HG02642 (cell line): ENCODE measurements around the gene EFCAB8.
"Not testable (repeated sequence)": the region's sequence is repeated elsewhere in the genome, so short reads cannot be mapped to it uniquely, and the experiment has no call there.

ENCODE experiments used
- ATAC-seq: cut with Tn5 transposase; IDR thresholded peaks from one replicate; pipeline ENCODE4 v1.9.1; 2021; ENCODE audit warnings: mild to moderate bottlenecking; ENCODE audit not compliant: unreplicated experiment, poor library complexity

The EFCAB8 gene

GRCh38 chr20:32943490-32944052 lies 84.8 kb downstream of the EFCAB8 start:
- no peak for ATAC-seq

GRCh38 chr20:32945710-32946221 lies 87.0 kb downstream of the EFCAB8 start:
- ATAC-seq, result no peak

GRCh38 chr20:32946629-32947028 lies 87.9 kb downstream of the EFCAB8 start:
- no peak for ATAC-seq

- not testable (repeated sequence) for ATAC-seq
These were observed 91.8 kb downstream of the EFCAB8 start for GRCh38 chr20:32950539-32950938.

DNA sequence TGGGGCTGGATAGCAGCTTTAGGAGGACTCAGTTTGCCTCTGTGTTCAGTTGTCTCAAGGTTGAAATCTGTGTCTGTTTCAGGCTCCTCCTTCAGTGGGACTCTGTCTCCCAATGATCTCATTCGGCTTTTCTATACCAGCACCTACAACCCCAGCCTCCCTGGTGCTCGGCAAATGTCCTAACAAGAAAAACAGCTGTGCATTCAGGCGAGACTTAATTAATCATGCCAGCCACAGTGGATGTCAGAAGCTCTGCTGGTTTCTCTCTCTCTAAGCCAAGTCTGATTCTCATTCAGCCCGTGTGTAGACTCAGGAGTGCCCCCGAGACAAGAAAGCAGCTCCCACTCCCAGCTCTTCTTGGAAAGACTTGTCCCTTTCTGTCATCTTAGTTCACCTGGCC lies 98.7 kb downstream of the EFCAB8 start:
- ATAC-seq, result no peak

DNA sequence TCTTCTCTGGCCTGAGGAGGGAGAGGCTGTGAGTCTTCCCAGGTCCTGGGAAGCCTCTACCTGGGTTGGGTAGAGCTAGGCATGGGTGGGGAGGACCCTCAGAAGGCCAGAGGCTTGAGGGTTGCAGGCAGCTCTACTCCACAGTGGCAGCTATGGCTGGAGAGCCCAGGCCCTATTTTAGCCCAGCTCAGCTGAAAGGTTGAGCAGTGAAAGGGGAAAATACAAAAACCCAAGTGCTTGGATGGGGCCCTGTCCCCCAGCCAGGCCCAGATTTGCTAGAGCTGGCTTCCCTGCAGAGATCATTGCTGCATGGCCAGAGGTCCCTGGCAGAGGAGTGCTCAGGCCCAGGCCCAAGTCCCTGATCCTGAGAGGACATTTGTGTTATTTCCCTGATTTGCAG lies 99.9 kb downstream of the EFCAB8 start:
- no peak for ATAC-seq

DNA sequence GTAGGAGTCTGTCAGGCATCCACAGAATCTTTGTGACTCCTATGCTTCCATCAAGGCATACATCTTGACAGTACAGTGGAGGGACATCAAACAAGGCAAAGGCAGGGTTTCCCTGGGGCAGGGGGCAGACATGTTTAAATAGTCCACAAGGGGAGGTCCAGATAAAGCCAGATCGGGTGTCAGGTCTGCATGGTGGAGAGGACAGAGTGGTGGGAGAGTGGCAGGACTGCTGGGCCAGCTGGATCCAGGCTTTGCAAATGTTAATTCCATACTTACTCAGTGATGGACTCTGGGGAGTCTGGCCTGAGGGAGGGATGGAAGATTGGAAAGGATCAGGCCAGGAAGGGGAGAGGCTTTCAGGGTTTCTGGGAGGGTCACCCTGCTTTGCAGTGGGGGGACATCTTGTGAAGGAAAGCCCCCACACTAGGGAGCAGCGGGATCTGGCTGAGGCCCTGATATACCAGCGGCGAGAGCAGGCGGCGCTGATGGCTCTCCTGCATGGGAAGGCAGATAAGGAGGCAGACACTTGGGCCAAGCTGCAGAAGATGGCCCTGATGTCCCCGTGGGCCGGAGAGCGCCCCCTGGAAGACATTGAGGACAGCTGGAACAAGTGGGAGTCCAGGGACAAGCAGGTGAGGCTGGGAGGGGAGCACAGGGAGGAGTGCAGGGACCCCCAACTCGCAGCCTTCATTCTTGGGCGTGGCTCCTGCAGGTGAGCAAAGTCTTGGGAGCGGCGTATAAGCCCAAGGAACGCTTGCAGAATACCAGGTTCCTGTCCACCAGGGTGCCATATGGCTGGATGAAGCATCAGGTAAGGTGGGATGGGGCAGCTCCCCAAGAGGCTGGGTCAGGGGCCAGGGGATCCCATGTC lies 100.9 kb downstream of the EFCAB8 start:
- no peak for ATAC-seq

GRCh38 chr20:32960222-32960518 lies 101.4 kb downstream of the EFCAB8 start:
- no peak for ATAC-seq

DNA sequence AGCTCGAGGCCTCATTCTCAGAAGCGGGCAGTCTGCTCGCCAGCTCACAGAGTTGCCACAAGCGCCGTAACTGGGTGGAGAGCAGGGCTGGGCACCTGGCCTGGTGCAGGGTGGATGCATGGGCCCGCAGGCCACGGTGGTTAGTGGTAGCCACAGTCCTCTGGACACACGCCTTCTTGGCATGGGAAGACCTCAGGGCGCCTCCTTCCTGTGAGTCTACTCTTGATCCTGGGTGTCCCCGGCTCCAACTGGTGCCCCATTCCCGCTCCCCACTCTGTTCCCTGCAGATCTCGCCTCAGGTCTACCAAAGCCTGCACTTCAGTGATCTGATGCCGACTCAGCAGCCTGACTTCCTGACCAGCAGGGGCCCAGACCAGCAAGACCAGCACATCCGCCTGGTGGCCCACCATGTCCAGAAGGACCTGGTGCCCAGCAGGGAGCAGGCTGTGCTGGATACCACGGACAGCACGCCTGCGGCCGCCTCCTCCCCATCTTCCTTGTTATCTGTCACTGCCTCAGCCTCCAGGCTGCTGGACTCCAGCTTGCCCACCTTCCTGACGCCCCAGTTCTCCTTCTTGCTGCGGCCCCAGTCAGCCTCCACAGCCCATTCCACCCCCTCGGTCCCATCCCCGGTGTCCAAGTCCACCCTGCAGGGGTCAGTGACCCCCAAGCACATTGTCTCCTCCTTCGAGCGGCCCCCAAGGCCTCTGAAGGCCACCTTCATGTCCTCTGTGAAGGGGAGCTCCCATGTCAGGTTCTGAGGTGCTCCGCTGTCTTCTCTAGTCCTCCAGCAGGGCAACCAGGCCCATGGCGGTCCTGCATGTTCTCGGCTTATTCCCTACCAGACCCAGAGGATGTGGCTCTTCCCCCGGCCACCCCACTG lies 102.4 kb downstream of the EFCAB8 start:
- ATAC-seq, result no peak

GRCh38 chr20:32962053-32962452 lies 103.3 kb downstream of the EFCAB8 start:
- no peak for ATAC-seq

DNA sequence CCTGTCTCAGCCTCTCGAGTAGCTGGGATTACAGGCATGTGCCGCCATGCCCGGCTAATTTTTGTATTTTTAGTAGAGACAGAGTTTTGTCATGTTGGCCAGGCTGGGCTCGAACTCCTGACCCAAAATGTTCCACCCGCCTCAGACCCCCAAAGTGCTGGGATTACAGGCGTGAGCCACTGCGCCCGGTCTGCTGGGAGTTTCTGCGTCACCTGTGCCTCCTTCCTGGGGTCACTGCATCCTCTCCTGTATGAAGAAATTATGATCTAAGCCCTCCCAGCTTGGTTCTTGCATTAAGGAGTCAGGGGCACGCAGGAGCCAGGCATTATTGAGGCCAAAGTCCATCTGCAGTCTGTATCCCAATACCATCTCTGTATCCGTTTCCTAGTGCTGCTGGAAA lies 103.9 kb downstream of the EFCAB8 start:
- ATAC-seq, result not testable (repeated sequence)

DNA sequence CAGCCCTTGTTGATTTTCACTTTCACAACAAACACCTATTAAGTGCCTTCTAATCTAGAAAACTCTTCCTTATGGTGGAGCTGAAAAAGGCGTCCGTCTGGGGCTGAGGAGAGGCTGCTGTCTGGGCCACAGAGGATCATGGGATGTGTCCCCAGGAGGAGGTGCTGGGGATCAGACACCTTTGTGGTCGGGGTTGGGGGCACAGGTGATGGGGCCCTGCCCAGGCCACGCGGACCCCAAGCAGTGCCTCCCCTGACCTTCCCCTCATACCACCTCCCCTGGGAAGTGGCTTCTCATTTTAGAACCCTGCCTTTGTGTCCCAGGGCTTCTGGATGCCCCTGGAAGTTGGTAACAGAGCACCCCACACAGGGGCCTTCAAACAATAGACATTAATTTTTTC lies 104.5 kb downstream of the EFCAB8 start:
- no peak for ATAC-seq

GRCh38 chr20:32964575-32964974 lies 105.9 kb downstream of the EFCAB8 start:
- no peak for ATAC-seq

DNA sequence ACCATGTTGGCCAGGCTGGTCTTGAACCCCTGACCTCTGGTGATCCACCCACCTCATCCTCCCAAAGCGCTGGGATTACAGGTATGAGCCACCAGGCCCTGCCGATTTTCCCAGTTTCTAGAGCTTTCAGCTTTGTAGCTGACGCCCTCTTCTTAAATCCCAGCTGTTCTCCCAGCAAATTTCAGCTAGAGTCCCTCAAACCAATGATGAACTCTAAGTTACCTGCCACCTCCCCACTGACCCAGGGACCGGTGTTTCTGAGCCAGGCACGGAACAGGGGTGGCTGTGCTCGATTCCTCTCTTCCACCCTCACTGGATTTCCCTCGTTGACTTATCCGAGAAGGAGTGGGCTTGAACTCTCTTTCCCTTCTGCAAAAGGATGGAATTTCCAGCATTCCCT lies 106.4 kb downstream of the EFCAB8 start:
- no peak for ATAC-seq

DNA sequence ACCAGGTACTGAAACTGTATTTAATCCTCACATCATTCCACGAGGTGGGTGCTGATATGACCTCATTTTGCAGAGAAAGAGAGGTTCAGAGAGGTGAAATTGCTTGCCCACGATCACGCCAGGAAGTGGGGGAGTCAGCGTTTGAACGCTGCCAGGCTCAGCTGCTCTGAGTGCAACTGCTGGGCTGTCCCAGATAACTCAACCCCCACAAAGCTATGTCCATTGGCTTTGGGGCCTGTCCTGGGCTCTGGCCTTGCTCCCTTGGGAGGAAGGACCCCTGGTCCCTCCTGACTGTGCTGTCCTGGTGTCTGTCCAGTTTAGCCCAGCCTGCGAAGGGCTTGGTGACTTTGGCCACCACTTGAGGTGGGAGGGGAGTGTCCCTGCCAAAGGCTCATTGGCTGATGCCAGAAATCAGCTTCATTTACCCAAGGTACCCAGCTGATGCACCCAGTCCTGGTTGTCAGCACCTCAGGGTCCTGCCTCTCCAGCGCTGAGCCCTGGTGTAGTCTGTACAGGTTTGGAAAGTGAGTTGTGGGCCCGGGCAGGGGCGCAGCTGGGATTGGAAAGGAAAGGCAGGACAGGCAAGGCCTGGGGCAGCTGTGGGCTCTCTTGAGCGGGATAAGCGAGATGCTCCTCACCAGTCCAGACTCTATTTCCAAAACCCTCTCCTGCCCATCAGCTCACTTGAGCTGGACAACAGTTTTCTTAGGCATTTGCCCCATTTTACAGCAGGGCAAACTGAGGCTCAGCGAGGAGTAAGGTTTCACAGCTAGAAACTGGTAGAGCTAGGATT lies 107.1 kb downstream of the EFCAB8 start:
- no peak for ATAC-seq

- no peak for ATAC-seq
These were observed 107.7 kb downstream of the EFCAB8 start for GRCh38 chr20:32966382-32966781.

DNA sequence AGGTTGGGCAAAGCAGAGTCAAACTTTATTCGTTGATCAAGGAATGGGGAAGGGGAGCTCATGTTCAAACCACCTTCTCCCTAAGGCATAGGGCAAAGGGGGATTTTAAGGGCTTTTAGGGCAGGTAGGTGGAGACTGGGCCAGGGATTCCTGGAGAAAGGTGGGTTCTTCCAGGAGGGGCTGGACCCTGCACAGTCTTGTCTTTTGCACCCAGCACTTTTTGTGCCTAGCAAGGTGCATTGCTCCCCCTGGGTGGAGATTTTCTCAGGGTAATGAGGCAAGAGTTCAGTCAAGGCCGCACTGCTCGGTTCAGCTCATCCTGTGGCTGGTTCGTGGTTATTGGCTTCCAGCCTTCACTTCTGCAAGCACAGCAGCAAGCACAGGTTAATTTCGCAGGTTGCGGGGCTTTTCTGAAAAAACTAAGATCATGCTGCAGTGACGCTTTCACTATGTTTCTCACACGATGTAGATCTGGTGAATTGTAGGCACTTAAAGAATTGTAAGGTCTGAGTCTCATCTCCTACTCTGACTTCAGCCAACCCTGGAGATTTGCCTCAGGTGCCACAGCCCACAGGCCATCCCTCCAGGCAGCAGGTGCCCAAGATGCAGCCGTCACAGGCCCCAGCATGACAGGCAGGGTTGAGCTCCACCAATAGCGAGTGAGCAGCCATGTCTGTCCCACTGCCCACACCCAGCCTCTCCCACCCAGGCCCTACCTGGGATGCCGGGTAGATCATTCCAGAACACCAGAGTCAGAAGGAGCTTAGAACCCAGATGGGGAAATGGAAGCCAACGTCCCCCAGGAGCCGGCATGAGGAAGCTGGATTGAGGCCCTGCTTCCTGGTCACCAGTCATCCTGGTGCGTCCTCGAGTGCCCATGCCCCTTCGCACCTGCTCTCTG lies 108.4 kb downstream of the EFCAB8 start:
- no peak for ATAC-seq

DNA sequence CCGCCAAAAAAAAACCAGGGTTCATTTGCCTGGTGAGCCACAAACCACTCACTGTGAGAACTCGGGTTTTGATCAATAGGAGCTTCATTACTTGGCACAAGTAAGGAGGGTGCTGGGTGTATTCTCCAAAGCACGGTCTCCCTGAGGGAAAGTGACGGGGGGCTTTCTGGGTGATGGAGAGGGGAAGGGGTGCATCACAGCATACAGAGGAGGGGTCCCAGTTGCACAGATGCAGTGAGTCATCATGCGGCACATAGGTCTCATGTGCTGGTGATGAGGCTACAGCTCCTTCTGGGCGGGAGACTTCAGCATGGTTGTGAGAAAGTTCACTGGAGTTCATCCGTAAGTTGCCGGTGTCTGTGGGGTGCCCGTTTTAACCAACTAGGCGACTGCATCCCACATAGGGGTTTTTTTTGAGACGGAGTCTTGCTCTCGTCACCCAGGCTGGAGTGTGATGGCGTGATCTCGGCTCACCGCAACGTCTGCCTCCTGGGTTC lies 109.3 kb downstream of the EFCAB8 start:
- ATAC-seq, result no peak
